Neural progenitor cell (in vitro differentiated cells): ENCODE data around the gene RNF115.

ENCODE experiments used
- EZH2 ChIP-seq: fragments of 200-600 bp; sonication (generic); IDR thresholded peaks from 2 replicates; pipeline ENCODE4 v1.6.1; 2017; ENCODE audit warnings: antibody characterized with exemption, mild to moderate bottlenecking, moderate library complexity
- TF ChIP-seq, protein P1 (sequence below): fragments of 200-600 bp; sonication (generic); IDR thresholded peaks from 2 replicates; pipeline ENCODE4 v1.5.1; 2017; ENCODE audit warnings: antibody characterized with exemption, mild to moderate bottlenecking

DNA sequence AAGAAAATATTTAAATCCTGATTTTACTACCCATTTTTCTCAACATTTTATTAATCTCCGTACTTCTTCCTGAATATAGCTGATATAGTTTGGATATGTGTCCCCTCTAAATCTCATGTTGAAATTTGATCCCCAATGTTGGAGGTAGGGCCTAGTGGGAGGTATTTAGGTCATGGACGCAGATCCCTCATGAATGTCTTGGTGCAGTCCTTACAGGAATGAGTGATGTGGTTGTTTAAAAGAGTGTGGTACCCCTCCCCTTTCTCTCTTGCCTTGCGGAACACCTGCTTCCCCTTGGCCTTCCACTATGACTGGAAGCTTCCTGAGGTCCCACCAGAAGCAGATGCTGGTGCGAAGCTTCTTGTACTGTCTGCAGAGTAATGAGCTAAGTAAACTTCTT, 17.5 kb downstream of the RNF115 start:
- TF ChIP-seq, protein P1, sequence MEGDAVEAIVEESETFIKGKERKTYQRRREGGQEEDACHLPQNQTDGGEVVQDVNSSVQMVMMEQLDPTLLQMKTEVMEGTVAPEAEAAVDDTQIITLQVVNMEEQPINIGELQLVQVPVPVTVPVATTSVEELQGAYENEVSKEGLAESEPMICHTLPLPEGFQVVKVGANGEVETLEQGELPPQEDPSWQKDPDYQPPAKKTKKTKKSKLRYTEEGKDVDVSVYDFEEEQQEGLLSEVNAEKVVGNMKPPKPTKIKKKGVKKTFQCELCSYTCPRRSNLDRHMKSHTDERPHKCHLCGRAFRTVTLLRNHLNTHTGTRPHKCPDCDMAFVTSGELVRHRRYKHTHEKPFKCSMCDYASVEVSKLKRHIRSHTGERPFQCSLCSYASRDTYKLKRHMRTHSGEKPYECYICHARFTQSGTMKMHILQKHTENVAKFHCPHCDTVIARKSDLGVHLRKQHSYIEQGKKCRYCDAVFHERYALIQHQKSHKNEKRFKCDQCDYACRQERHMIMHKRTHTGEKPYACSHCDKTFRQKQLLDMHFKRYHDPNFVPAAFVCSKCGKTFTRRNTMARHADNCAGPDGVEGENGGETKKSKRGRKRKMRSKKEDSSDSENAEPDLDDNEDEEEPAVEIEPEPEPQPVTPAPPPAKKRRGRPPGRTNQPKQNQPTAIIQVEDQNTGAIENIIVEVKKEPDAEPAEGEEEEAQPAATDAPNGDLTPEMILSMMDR: no peak
- no peak for TF ChIP-seq EZH2
